Measurements from ENCODE around the gene DGKB.

DNA sequence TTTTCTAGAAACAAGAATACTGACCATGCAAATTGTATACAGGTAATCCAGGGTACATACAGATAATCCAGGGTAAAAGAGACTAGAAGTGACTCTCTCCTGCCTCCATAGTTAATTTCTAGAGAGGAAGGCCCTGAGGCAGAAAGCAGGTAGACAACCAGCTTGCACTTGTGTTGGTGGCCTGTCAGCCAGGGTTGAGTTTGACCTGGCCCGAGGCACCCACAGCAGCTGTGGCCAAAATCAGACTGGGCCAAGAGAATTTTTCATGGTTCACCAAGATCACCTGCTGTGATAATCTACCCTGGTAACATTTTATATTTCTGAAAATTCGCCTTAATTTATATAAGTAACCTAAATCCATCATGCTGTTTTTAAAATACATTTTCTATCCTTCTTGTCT lies 526.6 kb downstream of the DGKB start:
- TF ChIP-seq, protein P1, sequence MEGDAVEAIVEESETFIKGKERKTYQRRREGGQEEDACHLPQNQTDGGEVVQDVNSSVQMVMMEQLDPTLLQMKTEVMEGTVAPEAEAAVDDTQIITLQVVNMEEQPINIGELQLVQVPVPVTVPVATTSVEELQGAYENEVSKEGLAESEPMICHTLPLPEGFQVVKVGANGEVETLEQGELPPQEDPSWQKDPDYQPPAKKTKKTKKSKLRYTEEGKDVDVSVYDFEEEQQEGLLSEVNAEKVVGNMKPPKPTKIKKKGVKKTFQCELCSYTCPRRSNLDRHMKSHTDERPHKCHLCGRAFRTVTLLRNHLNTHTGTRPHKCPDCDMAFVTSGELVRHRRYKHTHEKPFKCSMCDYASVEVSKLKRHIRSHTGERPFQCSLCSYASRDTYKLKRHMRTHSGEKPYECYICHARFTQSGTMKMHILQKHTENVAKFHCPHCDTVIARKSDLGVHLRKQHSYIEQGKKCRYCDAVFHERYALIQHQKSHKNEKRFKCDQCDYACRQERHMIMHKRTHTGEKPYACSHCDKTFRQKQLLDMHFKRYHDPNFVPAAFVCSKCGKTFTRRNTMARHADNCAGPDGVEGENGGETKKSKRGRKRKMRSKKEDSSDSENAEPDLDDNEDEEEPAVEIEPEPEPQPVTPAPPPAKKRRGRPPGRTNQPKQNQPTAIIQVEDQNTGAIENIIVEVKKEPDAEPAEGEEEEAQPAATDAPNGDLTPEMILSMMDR (conservative IDR thresholded peaks at IDR 0.05 in 1 of 2, IDR thresholded peaks at IDR 0.05 in 1 of 2; ENCODE audit: extremely low read depth in 1 of 2, insufficient read depth in 1 of 2, low read depth in 1 of 2, low read length in 2 of 2), result no peak
- no peak for TF ChIP-seq EZH2 (IDR thresholded peaks at IDR 0.05; ENCODE audit: borderline replicate concordance, low read length)

All from mammary epithelial cell (primary cell).